HTR-8/SVneo (cell line): Measurements from ENCODE around the gene TTC9B.
"Not testable (repeated sequence)": the region's sequence is repeated elsewhere in the genome, so short reads cannot be mapped to it uniquely, and the experiment has no call there.

ENCODE experiments used
- DNase-seq: peaks from one replicate; pipeline ENCODE4 v3.0.0; 2011; ENCODE audit warnings: low spot score, mixed read lengths; ENCODE audit not compliant: insufficient read length
- FAIRE-seq: peaks from 2 replicates; lab custom pipeline; 2011; peaks lifted over from hg19 to GRCh38; lab: Jason Lieb, UNC

Gene TTC9B

DNA sequence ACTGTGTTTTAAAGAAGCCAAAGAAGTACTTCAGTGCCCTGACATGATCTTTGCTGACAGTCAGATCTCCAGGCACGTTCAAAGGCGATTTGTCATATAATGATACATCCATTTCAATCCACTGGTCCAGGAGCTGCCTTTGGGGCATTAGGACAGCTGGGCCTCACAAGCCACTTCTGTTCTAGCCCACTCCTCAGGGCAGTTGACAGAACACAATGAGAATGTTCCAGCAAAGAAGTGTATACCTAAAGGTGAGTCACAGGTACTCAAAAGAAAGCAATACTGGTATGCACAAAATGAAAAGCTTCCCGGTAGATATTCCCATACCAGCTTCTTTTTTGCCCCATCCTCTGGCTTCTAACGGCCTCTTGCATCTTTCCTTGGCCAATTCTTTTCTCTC lies 39.4 kb downstream of the TTC9B start:
- no peak for FAIRE-seq

GRCh38 chr19:40177286-40178070 lies 40.7 kb downstream of the TTC9B start:
- no peak for DNase-seq
- FAIRE-seq = no peak

More for the DNA sequence above, 39.4 kb downstream of the TTC9B start:
- no peak for DNase-seq

DNA sequence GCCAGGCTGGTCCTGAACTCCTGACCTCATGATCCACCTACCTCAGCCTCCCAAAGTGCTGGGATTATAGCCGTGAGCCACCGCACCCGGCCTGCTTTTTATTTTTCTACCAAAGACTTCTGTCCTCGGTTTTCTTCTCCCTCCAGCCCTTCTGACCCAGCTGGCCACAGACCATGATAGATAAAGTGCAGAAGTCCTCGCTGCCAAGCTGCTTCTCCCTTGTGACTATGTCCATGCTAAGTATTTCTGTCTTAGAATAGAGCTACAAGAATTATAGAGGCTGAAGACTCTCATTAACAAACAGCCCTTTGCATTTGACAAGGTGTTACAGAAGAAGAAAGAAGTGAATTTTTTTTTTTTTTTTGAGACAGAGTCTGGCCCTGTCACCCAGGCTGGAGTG lies 42.4 kb downstream of the TTC9B start:
- FAIRE-seq (no peak), DNase-seq (no peak)

DNA sequence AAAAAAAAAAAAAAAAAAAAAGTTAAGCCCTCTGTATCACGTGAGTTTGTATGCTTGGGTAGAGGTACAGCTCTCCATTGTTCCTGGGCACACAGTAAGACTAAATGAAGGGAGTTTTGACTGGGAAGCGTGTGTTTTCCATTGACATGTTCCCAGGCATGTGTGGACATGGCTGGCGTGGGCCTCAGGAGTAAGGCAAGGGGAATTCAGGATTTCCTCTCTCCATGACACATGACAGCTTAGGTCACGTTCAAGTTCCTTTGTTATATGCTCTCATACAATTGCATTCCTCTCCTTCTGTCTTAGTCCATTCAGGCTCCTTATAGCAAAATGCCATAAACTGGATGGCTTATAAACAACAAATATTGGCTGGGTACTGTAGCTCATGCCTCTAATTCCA lies 44.1 kb downstream of the TTC9B start:
- no peak for FAIRE-seq
- no peak for DNase-seq

DNA sequence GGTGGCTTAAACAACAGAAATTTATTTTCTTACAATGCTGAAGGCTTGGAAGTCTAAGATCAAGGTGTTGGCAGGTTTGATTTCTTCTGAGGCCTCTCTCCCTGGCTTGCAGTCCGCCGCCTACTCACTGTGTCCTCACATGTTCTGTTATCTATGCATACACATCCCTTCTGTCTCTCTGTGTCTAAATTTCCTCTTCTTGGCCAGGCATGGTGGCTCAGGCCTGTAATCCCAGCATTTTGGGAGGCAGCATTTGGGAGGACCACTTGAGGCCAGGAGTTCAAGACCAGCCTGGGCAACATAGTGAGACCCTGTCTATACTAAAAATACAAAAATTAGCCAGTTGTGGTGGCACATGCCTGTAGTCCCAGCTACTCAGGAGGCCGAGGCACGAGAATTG lies 46.9 kb downstream of the TTC9B start:
- not testable (repeated sequence) for DNase-seq, FAIRE-seq

- not testable (repeated sequence) for FAIRE-seq, DNase-seq
These were observed 47.7 kb downstream of the TTC9B start for GRCh38 chr19:40170303-40170989.

DNA sequence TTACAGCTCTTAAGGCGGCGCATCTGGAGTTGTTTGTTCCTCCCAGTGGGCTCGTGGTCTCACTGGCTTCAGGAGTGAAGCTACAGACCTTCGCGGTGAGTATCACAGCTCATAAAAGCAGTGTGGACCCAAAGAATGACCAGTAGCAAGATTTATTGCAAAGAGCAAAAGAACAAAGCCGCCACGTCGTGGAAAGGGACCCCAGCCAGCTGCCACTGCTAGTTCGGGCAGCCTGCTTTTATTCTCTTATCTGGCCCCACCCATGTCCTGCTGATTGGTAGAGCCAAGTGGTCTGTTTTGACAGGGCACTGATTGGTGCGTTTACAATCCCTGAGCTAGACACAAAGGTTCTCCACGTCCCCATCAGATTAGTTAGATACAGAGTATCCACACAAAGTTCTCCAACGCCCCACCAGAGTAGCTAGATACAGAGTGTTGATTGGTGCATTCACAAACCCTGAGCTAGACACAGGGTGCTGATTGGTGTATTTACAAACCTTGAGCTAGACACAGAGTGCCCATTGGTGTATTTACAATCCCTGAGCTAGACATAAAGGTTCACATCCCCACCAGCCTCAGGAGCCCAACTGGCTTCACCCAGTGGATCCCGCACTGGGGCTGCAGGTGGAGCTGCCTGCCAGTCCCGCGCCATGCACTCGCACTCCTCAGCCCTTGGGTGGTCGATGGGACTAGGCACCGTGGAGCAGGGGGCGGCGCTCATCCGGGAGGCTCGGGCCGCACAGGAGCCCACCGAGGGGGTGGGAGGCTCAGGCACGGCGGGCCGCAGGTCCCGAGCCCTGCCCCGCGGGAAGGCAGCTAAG lies 48.5 kb downstream of the TTC9B start:
- not testable (repeated sequence) for FAIRE-seq, DNase-seq
